Suprapubic skin (tissue), 3 donors: ENCODE measurements around the gene LMLN.

Source experiments
- CTCF ChIP-seq, 2 donors: fragments of 200-600 bp in 1 of 2; fragments of 450-650 bp in 1 of 2; sonication (generic) in 1 of 2; IDR thresholded peaks; one replicate each; pipeline ENCODE4 v1.5.1; 2016 to 2019; ENCODE audit warnings: antibody characterized with exemption in 2 of 2, mild to moderate bottlenecking in 1 of 2, moderate library complexity in 1 of 2
- POLR2A ChIP-seq, 2 donors: fragments of 450-650 bp; IDR thresholded peaks; one replicate each; pipeline ENCODE4 v1.6.1; 2017; ENCODE audit warnings: antibody characterized with exemption in 2 of 2, mild to moderate bottlenecking in 2 of 2, moderate library complexity in 2 of 2

DNA sequence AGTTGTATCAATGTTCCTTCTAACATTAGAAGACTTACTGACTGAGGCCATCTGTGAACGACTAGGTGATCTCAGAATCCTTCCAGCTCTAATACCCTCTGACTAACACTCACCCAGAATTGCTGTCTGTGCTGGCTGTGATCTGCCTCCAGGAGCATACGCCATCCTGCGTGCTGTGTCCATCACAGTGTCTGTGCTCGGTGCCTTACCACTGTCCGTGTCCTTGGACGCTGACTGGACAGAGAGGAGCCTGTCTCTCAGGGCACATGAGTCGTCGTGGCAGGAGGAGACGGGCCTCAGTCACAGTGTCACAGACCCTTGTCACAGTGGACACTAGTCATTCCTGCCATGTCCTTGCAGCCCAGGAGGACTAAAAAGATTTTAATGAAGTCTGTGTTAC lies 83.1 kb downstream of the LMLN start:
- no peak for TF ChIP-seq POLR2A (IDR thresholded peaks at IDR 0.05)
- TF ChIP-seq CTCF (IDR thresholded peaks at IDR 0.05) = no peak
